Sigmoid colon (tissue), 7 donors: Measurements from ENCODE around the gene BID. TPM values are rescaled to one million over a fixed set of nuclear protein-coding genes. Genes with fewer than 3 reads are reported as not detected.

ENCODE experiments used
- DNase-seq: peaks from one replicate; pipeline ENCODE4 v3.0.0-alpha.2; 2019
- H3K27ac ChIP-seq, 4 donors: fragments of 200-600 bp; sonication (generic); one replicate each; pipeline ENCODE4 v1.5.1; 2016 to 2019; ENCODE audit warnings: mild to moderate bottlenecking in 1 of 4
- H3K27me3 ChIP-seq, 3 donors: fragments of 200-600 bp; sonication (generic); one replicate each; pipeline ENCODE4 v1.5.1; 2019; ENCODE audit warnings: mild to moderate bottlenecking in 1 of 3
- H3K36me3 ChIP-seq, 4 donors: fragments of 200-600 bp; sonication (generic); one replicate each; pipeline ENCODE4 v1.5.1; 2016 to 2019
- H3K4me1 ChIP-seq, 4 donors: fragments of 200-600 bp; sonication (generic); one replicate each; pipeline ENCODE4 v1.5.1; 2017 to 2019
- H3K4me3 ChIP-seq, 4 donors: fragments of 200-600 bp; sonication (generic); one replicate each; pipeline ENCODE4 v1.5.1; 2017 to 2019; ENCODE audit warnings: mild to moderate bottlenecking in 2 of 4, moderate library complexity in 1 of 4
- H3K9me3 ChIP-seq, 4 donors: fragments of 200-600 bp in 3 of 4; sonication (generic) in 3 of 4; one replicate each; pipeline versions ENCODE4 v1.5.1 to v1.6.1; 2013 to 2019
- EP300 ChIP-seq, 4 donors: sonication (generic); formaldehyde crosslinking; IDR thresholded peaks; one replicate each; pipeline ENCODE4 v1.6.1; 2017; ENCODE audit warnings: antibody characterized with exemption in 4 of 4
- POLR2A ChIP-seq, 2 donors: fragments of 450-650 bp; IDR thresholded peaks; one replicate each; pipeline ENCODE4 v1.6.1; 2016; ENCODE audit warnings: antibody characterized with exemption in 2 of 2, mild to moderate bottlenecking in 2 of 2, moderate library complexity in 2 of 2
- POLR2AphosphoS5 ChIP-seq, 4 donors: sonication (generic); formaldehyde crosslinking; IDR thresholded peaks; one replicate each; pipeline ENCODE4 v1.6.1; 2017; ENCODE audit warnings: antibody characterized with exemption in 4 of 4
- WGBS, 2 donors: extraction: QIAGEN DNeasy Blood & Tissue Kit; methylation state at CpG; one replicate each; pipeline ENCODE4 v1.1.7; 2013; 5-methylcytosine and 5-hydroxymethylcytosine counted together
- intact Hi-C: fragments of 100-400 bp; cut with DNase I; formaldehyde crosslinking; loops from one replicate; pipeline ENCODE4 v1.15.1; 2023
- polyA plus RNA-seq, 3 donors: library from polyadenylated mRNA; stranded (reverse); fragments of 200-250 nt; gene quantifications; one replicate each; pipeline ENCODE4 v1.2.3, GENCODE V29; 2013
- total RNA-seq, 4 donors: library from RNA; depleted of rRNA; stranded (reverse); fragments of >200 nt; gene quantifications; one replicate each; pipeline ENCODE4 v1.1.0, GENCODE V29; 2016
- TF ChIP-seq, protein P1 (sequence below), 4 experiments: fragments of 450-650 bp in 3 of 4; fragments of 200-600 bp in 1 of 4; IDR thresholded peaks; one replicate each; pipeline ENCODE4 v1.5.1; 2016 to 2019; ENCODE audit warnings: antibody characterized with exemption in 4 of 4, mild to moderate bottlenecking in 3 of 4, moderate library complexity in 2 of 4
- donor health status: healthy with polysubstance abuse.
- donor health status: Bipolar disorder and iron deficiency.
- donor health status: healthy.

BID gene
- total and polyA plus RNA-seq, 7 donors: 9.7 to 72.1 (median 24.6) TPM

DNA sequence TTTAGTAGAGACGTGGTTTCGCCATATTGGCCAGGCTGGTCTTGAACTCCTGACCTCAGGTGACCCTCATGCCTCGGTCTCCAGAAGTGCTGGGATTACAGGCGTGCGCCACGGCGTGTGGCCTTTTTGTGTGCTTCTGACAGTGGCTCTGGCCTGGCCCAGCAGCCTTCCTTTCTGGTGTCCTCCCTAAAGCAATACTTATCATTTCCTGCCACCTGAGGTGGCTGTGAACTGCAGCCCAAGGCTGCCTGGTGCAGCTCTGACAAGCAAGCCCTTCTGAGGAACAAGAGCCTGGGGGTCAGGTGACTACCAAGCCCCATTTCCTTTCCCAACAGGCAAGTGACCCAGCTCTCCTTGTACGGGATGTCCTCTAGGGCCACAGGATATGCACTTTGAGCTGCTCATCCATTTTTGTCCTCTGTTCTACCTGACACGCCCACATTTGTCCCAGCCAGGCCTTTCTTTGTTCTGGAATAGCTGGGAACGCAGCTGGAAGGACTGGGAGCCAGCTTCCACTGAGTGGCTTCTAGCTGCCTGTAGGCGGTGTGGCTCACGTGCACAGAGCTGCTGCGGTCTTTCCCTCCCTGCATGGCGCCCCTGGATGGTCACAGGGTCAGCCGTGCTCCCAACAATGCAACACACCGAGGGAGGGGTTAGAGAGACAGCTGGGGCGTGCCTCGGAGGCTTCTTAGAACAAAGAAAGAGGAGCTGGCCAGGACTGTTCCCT lies 12.3 kb upstream of the BID start:
- Histone ChIP-seq H3K27ac (peak overlapping the region; percentile 44 to 66 (median 56)), H3K27me3 (no peaks in the 10 kb centered on the region), H3K4me3 (no peak overlapping the region), H3K9me3 (no peaks in the 10 kb centered on the region), H3K36me3 (peaks cover 7 to 37% (median 23%) of the 10 kb centered on the region in 4 donors), H3K4me1 (peaks cover 0 to 24% (median 14%) of the 10 kb centered on the region in 4 donors)
- TF ChIP-seq, protein P1, sequence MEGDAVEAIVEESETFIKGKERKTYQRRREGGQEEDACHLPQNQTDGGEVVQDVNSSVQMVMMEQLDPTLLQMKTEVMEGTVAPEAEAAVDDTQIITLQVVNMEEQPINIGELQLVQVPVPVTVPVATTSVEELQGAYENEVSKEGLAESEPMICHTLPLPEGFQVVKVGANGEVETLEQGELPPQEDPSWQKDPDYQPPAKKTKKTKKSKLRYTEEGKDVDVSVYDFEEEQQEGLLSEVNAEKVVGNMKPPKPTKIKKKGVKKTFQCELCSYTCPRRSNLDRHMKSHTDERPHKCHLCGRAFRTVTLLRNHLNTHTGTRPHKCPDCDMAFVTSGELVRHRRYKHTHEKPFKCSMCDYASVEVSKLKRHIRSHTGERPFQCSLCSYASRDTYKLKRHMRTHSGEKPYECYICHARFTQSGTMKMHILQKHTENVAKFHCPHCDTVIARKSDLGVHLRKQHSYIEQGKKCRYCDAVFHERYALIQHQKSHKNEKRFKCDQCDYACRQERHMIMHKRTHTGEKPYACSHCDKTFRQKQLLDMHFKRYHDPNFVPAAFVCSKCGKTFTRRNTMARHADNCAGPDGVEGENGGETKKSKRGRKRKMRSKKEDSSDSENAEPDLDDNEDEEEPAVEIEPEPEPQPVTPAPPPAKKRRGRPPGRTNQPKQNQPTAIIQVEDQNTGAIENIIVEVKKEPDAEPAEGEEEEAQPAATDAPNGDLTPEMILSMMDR (IDR thresholded peaks at IDR 0.05): no peak
- no peak for TF ChIP-seq POLR2A (IDR thresholded peaks at IDR 0.05)
- TF ChIP-seq EP300 (IDR thresholded peaks at IDR 0.05): peak in 1 of 4 donors; percentile 23
- peak in 2 of 4 donors; percentile 33 to 42 for TF ChIP-seq POLR2AphosphoS5 (IDR thresholded peaks at IDR 0.05)
- 45 to 69% methylated on average over 18 of the region's 18 CpGs for WGBS, 2 donors
- DNase-seq: peak; percentile 89
- intact Hi-C loops: loop anchor here (5.0 kb wide), 1 partner anchor 229 kb away; no protein-coding TSS in a partner anchor

DNA sequence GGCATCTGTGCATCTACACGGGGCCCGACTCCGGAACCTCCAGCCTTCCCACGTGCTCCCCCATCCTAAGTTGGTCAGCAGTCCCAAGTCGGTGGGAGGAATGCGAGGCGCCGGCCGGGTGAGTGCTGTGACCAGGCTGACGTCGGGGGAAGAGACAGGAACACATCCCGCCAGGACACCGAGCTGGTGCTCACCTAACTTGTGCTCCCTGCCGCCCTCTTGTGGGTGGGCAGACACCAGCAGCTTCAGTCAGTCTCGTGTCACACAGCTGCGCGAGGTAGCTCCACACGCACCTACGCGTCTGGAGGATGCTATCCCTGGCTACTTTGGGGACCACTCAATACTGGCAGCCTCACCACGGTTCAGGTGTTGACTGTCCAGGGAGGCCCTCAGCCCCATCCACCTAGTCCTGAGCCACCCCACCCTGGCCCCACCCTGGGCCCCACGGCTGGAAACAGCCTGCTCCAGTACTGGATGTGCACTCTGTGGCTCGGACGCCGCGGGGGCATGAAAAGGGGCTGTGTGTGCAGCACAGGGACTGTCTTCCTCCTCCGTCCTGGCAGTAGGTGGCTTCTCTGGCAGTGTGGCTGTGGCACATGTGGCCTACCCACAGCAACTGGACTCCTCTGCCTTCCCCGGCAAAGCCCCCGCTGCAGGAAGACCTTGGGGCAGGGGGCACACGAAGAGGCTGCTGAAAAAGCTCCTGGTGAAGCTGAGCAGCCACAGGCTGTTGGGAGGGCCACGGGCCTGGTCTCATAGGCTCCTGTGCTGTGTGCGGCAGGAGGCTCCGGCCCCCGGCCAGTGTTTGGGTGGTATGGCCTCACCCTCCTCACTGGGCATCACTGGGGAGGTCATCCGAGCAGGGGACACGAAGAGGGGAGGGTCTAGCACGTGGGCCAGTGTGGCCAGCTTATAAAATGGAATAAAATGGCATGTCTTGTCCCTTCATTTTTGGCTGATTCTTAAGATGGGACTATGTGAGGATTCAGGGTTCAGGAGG lies 11.2 kb upstream of the BID start:
- peak in 1 of 4 donors; percentile 15 for TF ChIP-seq POLR2AphosphoS5 (IDR thresholded peaks at IDR 0.05)
- TF ChIP-seq, protein P1 (IDR thresholded peaks at IDR 0.05): peak in 3 of 4 experiments; percentile 41 to 65 (median 60)
- no peak for TF ChIP-seq POLR2A (IDR thresholded peaks at IDR 0.05)
- no peak for TF ChIP-seq EP300 (IDR thresholded peaks at IDR 0.05)
- 53 to 77% methylated on average over 37 of the region's 37 CpGs for WGBS, 2 donors
- H3K4me3 ChIP-seq: no peak overlapping the region
- H3K9me3 ChIP-seq: no peaks in the 10 kb centered on the region
- intact Hi-C loops: loop anchor here (5.0 kb wide), 1 partner anchor 228 kb away; no protein-coding TSS in a partner anchor
- peak overlapping the region in 3 of 4 donors; percentile 25 to 66 (median 66) for H3K27ac ChIP-seq
- H3K36me3 ChIP-seq: peaks cover 4 to 30% (median 13%) of the 10 kb centered on the region in 4 donors
- DNase-seq: peak; percentile 81
- H3K27me3 ChIP-seq: no peaks in the 10 kb centered on the region
- H3K4me1 ChIP-seq: peaks cover 0 to 33% (median 23%) of the 10 kb centered on the region in 4 donors

DNA sequence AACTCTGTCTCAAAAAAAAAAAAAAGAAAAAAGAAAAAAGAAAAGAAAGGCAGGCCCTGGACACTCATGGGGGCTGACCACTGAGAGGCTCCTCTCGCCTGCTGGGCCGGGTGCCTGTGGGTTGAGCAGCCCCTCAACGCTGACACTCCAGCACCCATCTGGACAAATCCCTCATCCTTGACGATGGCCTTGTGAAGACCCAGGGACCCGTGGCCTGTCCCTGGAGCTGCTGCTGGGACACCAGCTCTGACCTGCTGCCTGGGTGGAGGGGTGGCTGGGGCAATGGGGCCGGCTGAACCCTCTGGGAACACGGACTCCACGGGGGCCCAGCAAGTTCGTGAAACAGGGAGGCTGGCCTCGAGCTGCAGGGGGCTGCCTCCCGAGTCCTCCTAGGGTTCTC lies 10.5 kb upstream of the BID start:
- H3K36me3 ChIP-seq: peaks cover 0 to 23% (median 7%) of the 10 kb centered on the region in 4 donors
- intact Hi-C loops: loop anchor here (5.0 kb wide), 2 partner anchors 42 to 227 kb away; no protein-coding TSS in a partner anchor
- no peak overlapping the region for H3K27ac ChIP-seq
- H3K27me3 ChIP-seq: no peaks in the 10 kb centered on the region
- WGBS, 2 donors: 81 to 89% methylated on average over 11 of the region's 11 CpGs
- no peak for TF ChIP-seq POLR2A (IDR thresholded peaks at IDR 0.05)
- TF ChIP-seq EP300 (IDR thresholded peaks at IDR 0.05): no peak
- TF ChIP-seq, protein P1 (IDR thresholded peaks at IDR 0.05): no peak
- no peak for TF ChIP-seq POLR2AphosphoS5 (IDR thresholded peaks at IDR 0.05)
- peaks cover 0 to 33% (median 23%) of the 10 kb centered on the region in 4 donors for H3K4me1 ChIP-seq
- no peak for DNase-seq
- no peaks in the 10 kb centered on the region for H3K9me3 ChIP-seq
- no peak overlapping the region for H3K4me3 ChIP-seq

DNA sequence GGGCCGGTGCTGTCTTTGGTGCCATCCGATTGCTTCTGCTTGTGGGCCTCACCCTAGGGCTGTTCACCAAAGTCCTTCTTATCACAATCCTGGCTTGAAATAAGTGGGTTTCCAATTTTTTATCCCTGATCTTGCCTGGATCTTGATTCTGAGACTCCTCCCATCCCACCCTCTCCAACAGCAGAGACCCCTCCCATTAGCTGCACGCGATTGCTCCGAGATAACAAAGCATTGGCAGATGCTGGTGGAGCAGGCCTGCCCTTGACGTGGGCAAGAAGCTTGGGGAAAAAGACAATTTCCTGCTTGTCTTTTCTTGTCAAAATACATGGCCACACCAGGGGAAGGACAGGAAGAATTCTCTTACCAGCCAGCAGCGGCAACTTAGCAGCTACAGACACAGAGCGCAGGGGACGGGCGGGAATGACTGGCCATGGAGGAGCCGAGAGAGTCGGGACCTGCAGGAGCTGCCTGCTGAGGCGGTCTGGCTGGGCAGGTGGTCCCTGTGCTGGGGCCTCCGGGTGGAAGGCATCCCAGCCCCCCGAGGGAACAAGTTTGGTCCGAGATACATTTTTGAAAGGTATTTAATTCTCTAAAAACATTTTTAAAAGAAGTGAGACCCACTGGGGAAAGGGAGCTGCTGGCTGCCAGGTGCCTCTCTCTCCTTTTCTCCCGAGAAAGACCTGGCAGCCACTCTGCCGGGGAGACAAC lies 9.7 kb upstream of the BID start:
- Histone ChIP-seq H3K9me3 (no peaks in the 10 kb centered on the region), H3K4me1 (peaks cover 0 to 33% (median 23%) of the 10 kb centered on the region in 4 donors), H3K4me3 (no peak overlapping the region), H3K27ac (no peak overlapping the region), H3K36me3 (peaks cover 0 to 14% (median 4%) of the 10 kb centered on the region in 4 donors), H3K27me3 (no peaks in the 10 kb centered on the region)
- intact Hi-C loops: loop anchor here (5.0 kb wide), 1 partner anchor 42 kb away; no protein-coding TSS in a partner anchor
- WGBS, 2 donors: 92 to 93% methylated on average over 18 of the region's 18 CpGs
- TF ChIP-seq, protein P1 (IDR thresholded peaks at IDR 0.05): no peak
- TF ChIP-seq EP300 (IDR thresholded peaks at IDR 0.05): no peak
- TF ChIP-seq POLR2A (IDR thresholded peaks at IDR 0.05): no peak
- no peak for TF ChIP-seq POLR2AphosphoS5 (IDR thresholded peaks at IDR 0.05)
- no peak for DNase-seq
